HG03159 (cell line): ENCODE results near the gene LHFPL2.
"Not testable (repeated sequence)": the region's sequence is repeated elsewhere in the genome, so short reads cannot be mapped to it uniquely, and the experiment has no call there.

Experiments
- ATAC-seq: cut with Tn5 transposase; IDR thresholded peaks from one replicate; pipeline ENCODE4 v1.9.1; 2021; ENCODE audit warnings: mild to moderate bottlenecking, moderate library complexity; ENCODE audit not compliant: unreplicated experiment

LHFPL2 gene, protein sequence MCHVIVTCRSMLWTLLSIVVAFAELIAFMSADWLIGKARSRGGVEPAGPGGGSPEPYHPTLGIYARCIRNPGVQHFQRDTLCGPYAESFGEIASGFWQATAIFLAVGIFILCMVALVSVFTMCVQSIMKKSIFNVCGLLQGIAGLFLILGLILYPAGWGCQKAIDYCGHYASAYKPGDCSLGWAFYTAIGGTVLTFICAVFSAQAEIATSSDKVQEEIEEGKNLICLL

GRCh38 chr5:78648359-78649210 lies at the start of gene LHFPL2:
Gene LHFPL2 (minus strand): TSS chr5:78648772. CDS start chr5:78510213, 138,559 bp downstream.
- peak; percentile 43 for ATAC-seq

- no peak for ATAC-seq
Observed at GRCh38 chr5:78696637-78697036, 48.1 kb upstream of the LHFPL2 start.

- ATAC-seq: not testable (repeated sequence)
Observed at GRCh38 chr5:78696052-78696451, 47.5 kb upstream of the LHFPL2 start.

- ATAC-seq: no peak
Observed at GRCh38 chr5:78693339-78693738, 44.8 kb upstream of the LHFPL2 start.

GRCh38 chr5:78691084-78691960 lies 42.8 kb upstream of the LHFPL2 start:
- no peak for ATAC-seq

- no peak for ATAC-seq
Observed at GRCh38 chr5:78690253-78690972, 41.8 kb upstream of the LHFPL2 start.

DNA sequence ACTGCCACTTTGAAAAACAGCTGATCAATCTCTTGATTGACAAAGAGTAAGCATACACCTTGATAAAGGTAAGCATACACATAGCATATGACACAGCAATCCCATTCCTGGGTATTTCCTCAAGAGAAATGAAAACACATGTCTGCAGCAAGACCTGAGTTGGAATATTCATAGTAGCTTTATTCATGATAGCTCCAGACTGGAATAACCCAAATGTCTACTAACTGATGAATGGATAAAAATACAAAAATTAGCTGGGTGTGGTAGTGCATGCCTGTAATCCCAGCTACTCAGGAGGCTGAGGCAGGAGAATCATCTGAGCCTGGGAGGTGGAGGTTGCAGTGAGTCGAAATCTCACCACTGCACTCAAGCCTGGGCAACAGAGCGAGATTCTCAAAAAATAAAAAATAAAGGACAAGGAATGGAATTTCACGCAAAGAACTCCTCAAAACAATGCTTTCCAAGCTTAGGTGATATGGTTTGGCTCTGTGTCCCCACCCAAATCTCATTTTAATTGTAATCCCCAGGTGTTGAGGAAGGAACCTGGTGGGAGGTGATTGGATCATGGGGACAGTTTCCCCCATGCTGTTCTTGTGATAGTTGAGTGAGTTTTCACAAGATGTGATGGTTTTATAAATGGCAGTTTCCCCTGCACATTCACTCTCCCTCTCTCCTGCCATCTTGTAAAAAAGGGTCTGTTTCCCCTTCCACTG lies 41.1 kb upstream of the LHFPL2 start:
- no peak for ATAC-seq

DNA sequence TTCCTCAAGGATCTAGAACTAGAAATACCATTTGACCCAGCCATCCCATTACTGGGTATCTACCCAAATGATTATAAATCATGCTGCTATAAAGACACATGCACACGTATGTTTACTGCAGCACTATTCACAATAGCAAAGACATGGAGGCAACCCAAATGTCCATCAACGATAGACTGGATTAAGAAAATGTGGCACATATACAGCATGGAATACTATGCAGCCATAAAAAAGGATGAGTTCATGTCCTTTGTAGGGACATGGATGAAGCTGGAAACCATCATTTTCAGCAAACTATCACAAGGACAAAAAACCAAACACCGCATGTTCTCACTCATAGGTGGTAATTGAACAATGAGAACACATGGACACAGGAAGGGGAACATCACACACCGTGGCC lies 38.9 kb upstream of the LHFPL2 start:
- ATAC-seq: not testable (repeated sequence)

DNA sequence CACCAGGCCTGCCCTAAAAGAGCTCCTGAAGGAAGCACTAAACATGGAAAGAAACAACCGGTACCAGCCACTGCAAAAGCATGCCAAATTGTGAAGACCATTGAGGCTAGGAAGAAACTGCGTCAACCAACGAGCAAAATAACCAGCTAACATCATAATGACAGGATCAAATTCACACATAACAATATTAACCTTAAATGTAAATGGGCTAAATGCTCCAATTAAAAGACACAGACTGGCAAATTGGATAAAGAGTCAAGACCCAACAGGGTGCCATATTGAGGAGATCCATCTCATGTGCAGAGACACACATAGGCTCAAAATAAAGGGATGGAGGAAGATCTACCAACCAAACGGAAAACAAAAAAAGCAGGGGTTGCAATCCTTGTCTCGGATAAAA lies 35.3 kb upstream of the LHFPL2 start:
- not testable (repeated sequence) for ATAC-seq

DNA sequence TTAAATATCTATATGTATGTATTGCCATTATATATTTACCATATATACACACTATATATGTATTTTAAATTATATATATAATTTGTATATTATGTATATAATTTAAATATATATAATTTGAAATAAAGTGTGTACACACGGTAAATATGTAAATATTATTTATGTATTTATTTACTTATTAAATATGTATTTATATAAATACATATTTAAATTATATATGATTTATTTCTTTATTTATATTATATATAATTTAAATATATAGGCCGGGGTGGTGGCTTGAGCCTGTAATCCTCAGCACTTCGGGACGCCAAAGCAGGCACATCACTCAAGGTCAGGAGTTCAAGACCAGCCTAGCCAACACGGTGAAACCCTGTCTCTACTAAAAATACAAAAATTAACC lies 31.3 kb upstream of the LHFPL2 start:
- no peak for ATAC-seq

- ATAC-seq: no peak
Observed at GRCh38 chr5:78677777-78678668, 29.5 kb upstream of the LHFPL2 start.

DNA sequence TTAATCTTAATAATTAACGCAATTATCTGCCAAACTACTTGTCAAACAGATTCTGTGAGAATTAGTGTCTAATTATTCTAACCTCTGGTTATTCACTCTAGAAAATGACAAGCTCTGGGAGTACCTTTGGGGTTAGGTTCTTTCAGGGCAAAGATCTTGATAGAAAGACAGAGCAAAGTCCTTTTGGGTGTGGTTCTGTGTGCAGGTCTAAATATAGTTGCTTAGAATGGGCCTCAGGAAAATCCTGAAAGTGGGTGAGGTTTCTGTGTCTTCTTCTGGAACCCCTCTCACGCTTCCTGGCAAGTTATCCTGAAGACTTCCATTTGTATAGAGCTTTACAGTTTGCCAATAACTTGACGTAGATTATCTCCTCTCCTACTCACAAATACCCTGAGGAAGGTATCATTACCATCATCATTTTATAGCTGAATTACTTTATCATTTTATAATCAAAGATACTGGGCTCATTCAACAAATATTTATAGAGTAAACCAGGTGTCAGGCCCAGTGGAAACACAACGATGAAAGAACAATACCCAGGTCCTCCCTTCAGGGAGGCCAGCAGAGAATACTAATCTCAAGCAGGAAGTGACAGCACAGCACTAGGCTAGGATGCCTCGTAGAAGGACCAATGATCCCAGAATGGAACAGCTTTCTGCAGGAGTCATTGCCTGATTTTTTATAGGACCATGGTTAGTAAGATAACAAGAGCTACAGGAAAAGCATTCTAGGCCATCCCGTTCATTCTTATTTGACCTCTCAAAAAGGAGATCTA lies 27.6 kb upstream of the LHFPL2 start:
- ATAC-seq: no peak

DNA sequence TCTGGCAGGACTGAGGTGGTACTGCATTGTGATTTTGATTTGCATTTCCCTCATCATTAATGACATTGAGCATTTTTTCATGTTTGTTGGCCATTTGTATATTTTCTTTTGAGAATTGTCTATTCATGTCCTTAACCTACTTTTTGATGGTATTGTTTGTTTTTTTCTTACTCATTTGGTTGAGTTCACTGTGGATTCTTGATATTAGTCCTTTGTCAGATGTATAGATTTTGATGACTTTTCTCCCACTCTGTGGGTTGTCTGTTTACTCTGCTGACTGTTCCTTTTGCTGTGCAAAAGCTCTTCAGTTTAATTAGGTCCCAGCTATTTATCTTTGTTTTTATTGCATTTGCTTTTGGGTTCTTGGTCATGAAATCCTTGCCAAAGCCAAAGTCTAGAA lies 25.3 kb upstream of the LHFPL2 start:
- not testable (repeated sequence) for ATAC-seq

- no peak for ATAC-seq
Observed at GRCh38 chr5:78672154-78672553, 23.6 kb upstream of the LHFPL2 start.

DNA sequence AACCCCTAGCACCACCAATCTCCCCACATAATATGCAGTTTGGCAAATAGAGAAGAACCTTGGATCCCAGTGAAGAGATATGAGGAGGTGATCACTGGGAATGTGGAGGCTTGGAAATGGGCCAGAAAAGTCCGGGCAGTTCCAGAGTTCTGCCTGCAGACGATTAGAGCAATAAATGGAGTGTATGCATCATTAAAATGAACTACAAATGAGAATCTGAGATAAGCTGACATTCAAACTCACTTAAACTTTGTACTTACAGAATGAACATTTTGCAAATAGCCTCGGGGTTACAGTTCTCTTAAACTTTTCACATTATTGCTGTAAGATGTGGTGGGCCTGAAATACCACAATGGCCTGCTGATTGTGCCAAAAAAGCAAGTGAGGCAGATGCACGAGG lies 23.0 kb upstream of the LHFPL2 start:
- no peak for ATAC-seq

DNA sequence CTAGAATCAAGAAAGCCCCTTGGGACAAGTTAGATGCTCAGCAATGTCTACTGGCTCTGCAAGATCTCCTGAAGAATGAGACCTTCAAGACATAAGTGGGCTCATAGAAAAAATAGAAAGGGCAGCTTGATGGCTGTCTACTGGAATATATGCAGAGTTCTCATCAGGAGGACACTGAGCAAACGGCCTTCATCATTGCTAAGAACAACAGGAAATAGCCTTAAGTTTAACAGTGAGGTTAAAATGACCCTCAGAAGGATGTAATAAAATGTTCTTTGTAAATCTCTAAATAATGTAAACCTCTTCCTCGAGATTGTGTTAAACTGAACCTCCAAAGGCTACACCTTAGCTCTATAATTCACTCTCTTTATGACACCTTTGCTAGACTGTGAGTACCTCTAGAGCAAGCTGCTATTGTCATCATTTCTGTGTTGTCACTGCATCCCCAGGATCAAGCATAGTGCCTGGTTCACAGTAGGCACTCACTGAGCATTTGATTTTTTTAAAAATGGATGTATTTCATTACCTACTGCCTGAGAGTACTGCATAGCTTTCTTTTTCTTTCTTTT lies 22.2 kb upstream of the LHFPL2 start:
- no peak for ATAC-seq

GRCh38 chr5:78669331-78669730 lies 20.8 kb upstream of the LHFPL2 start:
- ATAC-seq: no peak
